HG03342 (cell line): ENCODE results near the gene NFASC.

ENCODE experiments used
- ATAC-seq: cut with Tn5 transposase; IDR thresholded peaks from one replicate; pipeline ENCODE4 v1.9.1; 2021; ENCODE audit warnings: mild to moderate bottlenecking, moderate library complexity; ENCODE audit not compliant: unreplicated experiment

Gene NFASC

DNA sequence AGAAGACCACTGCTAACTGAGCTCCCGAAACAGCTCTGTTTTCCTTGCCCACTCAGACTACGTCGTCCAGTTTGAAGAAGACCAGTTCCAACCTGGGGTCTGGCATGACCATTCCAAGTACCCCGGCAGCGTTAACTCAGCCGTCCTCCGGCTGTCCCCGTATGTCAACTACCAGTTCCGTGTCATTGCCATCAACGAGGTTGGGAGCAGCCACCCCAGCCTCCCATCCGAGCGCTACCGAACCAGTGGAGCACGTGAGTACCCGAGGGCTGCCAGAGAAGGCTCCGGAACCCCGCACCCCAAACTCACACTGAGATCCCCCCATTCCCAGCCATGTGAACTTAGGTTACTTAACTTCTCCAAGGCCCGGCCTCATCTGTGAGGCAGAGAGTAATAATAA is 108.6 kb downstream of the NFASC start:
- ATAC-seq, result no peak

DNA sequence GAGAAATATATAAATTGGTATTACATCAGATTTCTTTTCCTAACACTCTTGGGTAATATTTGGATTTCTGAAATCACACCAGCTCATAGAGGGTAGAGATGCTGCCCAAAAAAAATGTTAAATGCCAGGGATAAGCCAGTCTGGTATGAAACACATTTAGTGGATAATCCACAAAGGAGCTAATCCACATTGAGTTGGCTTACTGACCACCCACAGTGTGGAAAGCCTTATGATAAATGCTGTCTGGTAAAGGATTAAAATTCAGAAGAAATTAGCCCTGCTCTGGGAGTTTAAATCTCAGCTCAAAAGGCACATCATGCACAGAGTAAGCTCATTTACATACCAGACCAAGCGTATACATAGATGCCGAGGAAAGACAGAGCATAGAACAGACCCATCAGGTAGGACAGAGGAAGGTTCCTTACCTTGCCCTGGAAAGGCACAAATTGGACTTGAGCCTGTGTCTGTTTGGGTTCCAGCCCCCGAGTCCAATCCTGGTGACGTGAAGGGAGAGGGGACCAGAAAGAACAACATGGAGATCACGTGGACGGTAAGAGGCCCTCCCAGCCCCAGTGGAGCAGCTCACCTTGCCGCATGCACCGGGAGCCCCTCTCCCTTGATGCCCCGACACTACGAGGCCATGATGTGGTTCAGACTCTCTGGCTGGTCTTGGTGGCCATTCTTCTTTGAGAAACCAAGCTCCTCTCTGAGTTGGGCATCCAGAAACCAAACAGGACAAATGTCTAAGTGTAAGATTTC is 109.4 kb downstream of the NFASC start:
- no peak for ATAC-seq

DNA sequence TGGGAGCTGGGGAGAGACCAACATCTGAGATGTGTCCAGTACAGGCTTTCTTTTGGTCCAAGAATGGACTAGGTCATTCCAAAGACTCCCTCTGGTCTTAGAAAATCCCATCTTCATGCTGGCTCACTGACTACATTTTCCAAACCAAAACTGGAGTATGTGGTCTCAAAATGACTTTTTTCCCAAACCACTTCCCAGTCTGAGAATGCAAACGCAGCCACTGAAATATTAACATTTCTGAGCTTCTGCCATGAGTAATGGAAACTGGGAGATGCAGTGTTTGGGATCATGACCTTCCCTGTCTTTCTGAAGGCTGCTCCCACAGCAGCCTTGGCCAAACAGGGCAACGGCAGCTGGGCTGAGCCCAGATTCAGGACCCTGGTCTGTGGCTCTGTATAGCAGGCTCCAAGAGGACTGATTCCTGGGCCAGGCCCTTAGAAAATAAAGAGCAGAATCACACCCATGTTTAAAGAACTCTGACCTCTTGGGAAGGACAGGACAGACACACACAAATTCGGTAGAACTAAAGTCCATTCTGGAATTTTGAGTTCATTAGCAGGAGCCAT is 110.3 kb downstream of the NFASC start:
- ATAC-seq, result no peak

DNA sequence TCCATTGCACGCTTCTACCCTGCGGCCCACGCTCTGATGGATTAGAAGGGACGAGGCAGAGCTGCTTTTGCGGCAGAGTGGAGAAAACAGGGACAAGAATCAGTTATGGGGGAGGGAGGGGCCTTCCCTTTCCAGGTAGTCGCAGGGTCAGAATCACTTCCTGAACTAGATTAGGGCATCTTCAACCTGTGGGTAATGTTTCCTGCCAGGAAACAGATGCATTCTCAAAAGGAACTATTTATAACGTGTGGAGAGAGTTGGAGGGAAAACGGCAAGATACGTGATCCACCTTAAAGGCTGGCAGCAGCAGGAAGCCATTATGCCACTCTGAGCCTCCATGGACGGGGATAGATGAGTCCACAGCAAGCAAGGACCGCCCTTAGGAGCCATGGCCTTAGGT is 112.5 kb downstream of the NFASC start:
- ATAC-seq, result no peak

DNA sequence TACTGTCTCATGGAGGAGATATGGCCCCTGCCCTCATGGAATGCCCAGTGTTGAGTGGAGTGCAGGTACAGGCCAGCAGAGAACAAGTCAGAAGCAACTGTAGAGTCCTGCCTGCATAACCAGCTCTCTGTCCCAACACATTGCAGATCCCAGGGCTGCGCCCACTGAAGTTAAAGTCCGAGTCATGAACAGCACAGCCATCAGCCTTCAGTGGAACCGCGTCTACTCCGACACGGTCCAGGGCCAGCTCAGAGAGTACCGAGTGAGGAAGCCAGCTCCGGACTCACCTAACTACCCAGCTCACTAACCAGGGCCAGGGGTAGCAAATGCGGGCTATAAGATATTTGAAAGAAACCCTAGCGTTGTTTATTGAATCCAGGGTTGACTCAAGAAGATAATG is 113.2 kb downstream of the NFASC start:
- no peak for ATAC-seq

DNA sequence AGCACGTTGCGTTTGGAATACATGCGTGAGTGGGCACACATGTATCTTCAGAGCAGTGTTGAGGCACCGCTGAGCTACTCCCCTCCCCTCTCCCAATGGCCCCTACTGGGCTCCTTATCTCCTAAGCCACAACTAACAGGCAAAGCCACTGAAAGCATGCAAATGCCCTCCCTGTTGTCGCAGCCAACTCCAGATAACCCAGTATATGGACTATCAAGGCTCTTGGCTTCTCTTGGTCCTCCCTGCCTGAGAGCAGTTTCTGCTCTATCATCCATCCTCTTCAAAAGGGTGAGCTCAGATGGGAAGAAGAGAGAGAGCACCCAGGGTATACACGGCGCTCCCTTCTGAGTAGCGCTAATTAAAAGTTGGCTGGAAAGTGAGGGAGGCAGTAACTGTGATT is 113.8 kb downstream of the NFASC start:
- ATAC-seq, result no peak

DNA sequence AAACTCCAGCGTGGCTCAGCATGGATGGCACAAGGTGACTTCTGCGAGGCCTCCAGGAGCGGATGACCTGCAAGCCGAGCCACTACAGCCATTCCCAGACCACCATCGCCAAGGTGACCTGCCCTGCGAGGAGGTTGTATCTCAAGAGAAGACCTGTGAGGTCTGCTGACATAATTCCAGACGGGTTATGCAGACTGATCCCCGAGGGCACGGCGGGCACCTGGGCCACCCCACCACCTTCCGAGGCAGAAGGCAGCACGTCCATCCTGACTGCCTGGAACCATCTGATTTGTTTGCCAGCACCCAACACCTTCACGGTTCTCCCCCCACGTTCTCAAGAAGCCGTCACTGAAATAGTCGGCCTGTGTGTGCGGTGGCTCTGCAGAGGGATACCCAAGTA is 115.5 kb downstream of the NFASC start:
- ATAC-seq, result no peak

DNA sequence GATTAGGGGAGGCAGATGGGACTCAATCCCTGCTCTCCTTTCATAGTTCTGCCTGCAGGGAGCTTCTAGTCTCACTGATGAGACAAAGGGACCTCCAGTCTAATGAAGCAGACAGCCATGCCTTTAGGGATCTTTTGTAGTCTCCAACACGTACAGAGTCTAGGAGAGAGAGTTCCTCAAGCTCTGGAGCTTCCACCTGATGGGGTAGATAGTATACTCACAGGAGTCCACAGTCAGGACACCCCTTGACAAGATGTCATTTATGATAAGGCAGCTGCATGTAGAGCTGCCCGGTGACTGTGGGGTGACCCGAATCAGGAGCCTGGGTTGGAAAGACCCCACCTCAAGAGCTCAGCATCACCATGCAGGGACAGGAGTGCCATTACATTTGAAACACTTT is 117.0 kb downstream of the NFASC start:
- no peak for ATAC-seq

DNA sequence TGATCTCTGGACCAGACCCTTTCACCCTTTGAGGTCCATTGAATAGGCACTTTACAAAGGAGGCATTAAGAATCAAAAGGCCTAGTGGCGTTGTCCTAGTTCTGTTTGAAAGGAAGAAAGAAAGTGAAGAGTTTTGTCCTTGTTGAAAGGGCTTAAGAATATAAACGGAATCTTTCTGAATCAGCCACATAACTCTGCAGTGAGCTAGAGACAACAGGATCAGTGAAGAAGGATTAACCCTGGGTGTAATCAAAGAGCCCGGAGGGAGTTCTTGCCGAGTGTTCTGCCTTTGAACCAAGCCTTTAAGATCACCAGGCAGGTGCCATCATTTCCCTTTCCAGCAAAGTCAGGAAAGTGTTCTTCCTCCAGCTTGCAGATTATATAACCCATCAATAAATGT is 117.5 kb downstream of the NFASC start:
- ATAC-seq, result no peak

DNA sequence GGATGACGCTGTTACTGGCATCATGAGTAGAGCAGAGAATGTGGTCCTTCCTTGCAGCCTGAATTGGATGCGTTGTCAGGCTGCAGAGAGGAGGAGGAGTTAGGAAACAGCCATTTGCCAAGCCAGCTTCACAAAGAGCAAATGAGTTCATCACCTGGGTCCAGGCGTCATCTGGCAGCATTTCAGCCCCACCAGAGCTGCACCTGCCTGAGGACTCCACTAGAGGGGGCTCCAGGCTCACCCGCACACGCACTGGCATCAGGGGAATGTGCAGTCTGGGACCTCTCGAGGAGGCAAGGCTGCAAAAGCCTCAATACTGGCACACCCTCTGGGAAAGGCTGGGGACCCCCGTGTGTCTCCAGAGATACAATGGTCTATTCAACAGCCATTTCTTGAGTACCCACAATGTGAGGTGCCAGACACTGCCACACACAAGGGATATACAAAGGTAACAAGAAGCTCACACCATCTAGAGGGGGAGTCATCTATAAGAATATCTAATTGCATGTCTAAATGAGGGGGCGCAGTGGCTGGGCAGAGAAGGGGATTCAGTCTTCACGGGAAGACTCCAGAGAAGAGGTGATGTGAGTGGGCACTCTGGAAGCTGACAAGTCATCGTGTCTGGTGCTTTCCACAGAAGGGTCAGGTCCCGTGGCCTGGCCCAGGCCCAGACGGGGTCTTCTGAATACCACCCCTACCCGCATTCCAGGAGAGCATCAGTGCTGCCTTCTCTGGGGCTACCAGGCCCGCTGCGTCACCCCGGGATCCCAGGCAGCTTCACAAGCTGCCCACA is 118.8 kb downstream of the NFASC start:
- ATAC-seq, result no peak

DNA sequence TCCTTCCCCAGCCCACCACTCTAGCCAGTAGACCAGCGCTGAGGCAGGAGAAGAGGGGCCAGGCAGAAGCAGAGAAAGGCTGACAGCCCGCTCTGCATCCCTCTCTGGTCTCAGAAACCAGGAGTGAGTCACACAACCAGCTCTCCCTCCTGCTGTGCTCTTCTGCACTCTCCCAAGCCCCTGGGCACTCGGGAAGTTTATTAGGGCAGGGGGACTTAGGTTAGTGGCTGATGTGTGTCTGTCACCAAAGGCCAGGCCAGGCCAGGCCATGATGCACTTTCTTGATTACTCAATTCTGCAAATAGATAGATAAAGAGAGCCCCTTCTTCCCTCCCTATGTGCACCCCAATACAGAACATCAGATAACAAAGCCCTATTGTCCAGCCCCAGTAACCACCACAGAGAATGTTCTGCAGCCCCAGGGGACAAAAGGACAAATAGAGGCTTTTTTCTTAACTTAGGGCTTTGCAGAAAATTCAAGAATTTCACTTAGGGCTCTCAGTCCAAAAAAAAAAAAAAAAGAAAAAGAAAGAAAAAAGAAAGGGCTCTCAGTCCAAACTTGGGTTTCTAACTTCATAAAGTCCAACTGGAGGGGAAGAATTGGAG is 119.5 kb downstream of the NFASC start:
- no peak for ATAC-seq

DNA sequence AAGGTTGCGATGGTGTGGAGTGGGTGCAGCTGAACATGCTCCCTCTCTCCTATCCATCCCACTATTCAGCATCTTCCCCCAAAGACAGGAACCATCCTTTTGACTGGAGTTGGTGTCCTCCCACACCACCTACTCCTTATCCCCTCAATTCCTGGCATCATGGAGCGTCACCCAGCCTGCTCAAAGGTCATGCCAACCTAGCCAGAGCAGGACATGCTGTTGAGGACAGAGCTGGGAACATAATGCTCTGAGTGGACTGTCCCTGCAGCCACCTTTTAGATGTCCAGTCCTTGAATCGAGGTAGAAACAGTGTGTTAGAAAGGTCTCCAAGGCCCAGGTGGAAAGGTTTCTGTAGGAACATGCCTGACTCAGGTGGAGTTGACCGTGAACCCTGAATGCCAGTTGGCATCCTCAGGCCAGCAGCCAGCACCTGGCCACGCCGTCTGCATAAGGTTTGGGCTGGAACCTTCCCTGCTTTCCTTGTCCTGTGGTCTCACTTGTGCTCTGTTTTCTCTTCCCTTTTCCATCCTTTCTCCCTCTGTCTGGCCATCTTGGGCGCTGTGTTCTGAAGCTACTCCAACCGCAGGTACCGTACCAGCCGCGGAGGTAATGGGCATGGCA is 120.2 kb downstream of the NFASC start:
- ATAC-seq, result no peak

DNA sequence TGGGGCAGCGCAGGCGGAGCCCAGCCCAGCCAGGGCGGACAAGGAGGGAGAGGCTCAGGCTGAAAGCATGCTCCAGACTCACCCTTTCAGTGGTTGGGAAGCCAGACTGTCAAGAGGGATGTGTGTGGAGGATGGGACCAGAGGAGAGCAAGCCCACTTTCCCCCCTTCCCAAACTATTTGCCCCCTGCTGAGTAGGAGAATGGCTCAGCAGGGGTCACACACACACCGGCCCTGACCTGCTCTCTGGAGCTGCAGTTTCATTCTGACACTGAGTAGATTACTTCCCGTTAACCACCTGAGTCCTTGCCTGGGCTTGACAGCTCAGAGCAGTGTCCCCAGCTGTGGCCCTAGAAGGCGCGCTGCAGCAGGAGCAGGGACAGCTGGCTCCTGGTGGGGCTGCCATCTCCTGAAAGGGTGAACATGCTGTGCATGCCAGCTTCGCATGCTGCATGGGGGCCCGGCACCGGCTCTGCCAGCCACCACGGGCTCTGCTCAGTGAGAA is 120.7 kb downstream of the NFASC start:
- no peak for ATAC-seq

DNA sequence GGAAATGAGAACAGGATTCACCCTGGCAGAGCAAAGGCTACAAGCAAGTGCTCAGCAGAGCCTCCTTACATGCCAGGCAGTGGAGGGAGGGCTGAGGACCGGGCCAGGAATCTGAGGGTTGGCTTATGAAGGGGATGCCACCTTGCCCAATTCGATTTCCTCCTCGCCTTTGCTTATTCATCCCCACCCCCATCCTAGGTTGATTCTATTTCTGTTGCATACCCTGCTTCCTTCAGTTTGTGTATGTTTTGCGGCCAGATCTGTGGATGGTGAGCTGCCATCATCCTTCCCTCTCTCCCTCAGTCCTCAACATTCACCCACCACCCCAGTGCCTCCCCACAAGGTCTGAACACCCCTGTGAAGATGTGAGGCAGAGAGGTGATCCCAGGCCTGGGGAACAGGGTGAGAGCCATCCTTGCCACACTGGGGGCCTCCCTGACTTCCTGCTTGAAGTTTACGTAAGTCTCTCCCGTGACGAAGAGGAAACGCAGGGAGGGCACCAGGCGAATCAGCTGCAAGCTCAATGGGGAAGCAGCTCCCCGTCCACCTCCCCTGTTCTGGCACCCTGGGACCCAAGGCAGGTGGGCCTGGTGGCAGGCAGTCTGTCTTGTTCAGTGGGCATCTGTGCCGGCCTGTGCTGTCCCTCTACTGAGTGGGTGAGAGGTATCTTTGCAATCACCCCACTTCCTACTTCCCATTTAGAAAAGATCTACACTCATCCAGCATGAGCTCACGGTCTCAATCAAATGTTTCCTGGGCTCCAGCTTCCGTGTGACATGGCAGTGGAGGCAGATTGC is 121.7 kb downstream of the NFASC start:
- ATAC-seq, result no peak

DNA sequence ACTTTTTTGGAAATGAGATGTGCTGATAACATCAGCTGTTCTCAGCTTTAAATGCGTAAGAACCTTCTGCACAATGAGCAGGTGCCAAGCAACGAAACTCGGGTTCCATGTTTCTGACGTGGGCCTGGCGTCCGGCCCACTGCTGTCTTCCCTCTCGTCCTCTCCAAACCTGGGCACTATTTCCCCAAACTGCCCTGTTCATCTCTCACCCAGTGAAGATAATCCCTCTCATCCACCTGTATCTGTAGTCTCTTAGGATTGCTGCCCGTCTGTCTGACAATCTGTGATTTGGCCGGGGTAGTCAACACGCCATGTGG is 122.3 kb downstream of the NFASC start:
- ATAC-seq, result no peak

DNA sequence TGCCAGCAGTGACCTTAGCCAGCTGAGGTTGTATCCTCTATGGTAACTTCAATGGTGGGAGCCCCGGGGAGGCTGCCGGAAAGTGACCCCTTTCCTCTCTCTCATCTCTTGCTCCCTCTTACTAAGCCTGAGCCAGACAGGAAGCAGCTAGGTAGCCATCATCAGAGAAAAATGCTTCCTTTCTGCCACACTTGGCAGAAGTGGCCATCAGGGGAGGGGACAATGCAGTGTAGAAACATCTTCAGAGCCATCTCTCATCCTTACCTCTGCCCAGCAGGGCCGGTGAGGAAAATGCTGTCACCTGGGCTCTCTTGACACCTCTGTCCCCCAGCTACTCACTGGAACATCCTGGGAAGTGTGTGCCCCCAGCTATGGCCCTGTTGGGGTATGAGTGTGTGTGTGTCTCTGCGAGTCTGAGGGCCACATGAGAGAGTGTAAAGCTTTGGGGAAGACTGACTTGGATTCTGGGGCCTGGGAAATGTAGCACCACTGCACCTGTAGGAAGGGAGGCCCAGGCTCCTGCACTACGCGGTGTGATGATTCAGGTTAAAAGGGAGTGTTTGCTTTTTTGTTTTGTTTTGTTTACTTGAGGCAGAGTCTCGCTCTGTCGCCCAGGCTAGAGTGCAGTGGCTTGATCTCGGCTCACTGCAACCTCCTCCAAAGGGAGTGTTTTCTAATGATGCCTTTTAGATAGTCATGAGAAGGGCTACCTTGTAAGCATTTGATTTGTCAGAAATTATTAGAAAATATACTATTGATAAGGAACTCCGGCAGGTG is 123.6 kb downstream of the NFASC start:
- ATAC-seq, result no peak

DNA sequence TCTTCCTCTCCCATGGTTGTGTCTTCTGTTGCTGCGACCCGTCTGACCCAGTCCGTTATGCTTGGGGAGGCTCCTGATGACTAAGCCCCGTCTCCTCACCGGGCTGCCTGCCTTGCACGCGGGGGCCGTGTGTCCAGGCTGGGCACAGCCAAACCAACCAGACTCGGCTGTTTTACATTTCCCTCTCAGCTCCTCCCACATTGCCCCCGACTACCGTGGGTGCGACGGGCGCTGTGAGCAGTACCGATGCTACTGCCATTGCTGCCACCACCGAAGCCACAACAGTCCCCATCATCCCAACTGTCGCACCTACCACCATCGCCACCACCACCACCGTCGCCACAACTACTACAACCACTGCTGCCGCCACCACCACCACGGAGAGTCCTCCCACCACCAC is 126.3 kb downstream of the NFASC start:
- no peak for ATAC-seq

DNA sequence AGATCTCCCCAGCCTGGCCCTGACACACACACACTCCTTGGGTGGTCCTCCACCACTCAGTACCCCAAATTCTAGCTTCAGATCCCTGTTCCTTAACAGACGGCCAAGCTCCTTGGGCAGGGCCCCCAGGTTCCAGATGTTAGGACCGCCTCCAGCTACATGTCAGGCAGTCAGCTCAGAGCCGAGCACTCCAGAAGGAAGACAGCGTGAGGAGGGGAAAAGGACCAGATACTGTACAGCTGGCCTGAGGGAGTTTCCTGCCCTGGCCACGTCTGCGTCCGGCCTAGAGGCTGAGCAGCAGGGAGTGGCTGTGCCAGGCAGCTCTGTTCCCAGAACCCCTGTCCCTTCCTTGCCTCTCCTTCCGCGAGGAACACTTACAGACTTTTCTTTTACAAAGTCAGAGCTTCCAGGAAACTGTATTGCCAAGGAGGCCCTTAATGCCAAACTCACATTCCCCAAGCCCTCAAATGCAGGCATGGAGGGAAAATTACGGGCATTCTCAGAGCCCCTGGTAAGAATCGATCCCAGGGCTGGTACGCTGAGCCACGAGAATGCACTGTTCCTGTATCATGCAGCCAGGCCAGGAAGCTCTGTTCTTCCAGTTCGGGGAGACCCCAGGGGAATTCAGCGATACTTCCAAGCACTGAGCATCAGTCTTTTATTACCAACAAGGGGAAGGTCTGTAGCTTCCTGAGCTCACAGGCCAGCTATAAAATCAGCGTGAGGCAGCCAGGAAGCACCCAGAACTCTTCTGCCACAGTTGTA is 127.1 kb downstream of the NFASC start:
- ATAC-seq, result no peak

DNA sequence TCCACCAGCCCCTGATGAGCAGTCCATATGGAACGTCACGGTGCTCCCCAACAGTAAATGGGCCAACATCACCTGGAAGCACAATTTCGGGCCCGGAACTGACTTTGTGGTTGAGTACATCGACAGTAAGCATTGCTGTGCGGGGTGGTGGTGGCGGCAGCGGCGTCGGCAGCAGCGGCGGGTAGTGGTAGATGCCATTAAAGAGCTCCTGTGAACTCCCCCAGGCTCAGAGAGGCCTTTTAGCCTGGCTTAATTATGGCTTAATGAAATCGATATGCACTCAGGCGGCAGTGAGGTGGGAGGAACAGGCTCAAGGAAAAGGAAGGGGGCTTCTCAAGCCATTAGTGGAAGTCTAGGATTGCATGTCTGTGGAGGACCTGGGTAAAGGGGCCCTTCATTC is 130.5 kb downstream of the NFASC start:
- no peak for ATAC-seq
